ENCODE data around the gene ANTXR1. TPM values are rescaled to one million over a fixed set of nuclear protein-coding genes. Genes with fewer than 3 reads are reported as not detected.
"Not testable (repeated sequence)": the region's sequence is repeated elsewhere in the genome, so short reads cannot be mapped to it uniquely, and the experiment has no call there.

ANTXR1 gene
- total RNA-seq, 2 donors from 2014 or later = 38.4 to 39.9 TPM

- no peak for DNase-seq
- ATAC-seq = no peak
- intact Hi-C loops (cut with DNase I) = no loop called here
Observed at GRCh38 chr2:69168144-69168813, 155.3 kb downstream of the ANTXR1 start.

- intact Hi-C loops (cut with DNase I) = no loop called here
- DNase-seq = no peak
- no peak for ATAC-seq
Observed at GRCh38 chr2:69168950-69169654, 156.1 kb downstream of the ANTXR1 start.

- DNase-seq (no peak), ATAC-seq (no peak)
Observed at GRCh38 chr2:69169655-69170389, 156.8 kb downstream of the ANTXR1 start.

GRCh38 chr2:69170661-69171060 lies 157.7 kb downstream of the ANTXR1 start:
- ATAC-seq (no peak), DNase-seq (no peak)
- intact Hi-C loops (cut with DNase I) = no loop called here

More at GRCh38 chr2:69169655-69170389, 156.8 kb downstream of the ANTXR1 start:
- intact Hi-C loops (cut with DNase I) = no loop called here

GRCh38 chr2:69171116-69171896 lies 158.3 kb downstream of the ANTXR1 start:
- intact Hi-C loops (cut with DNase I) = no loop called here
- no peak for ATAC-seq

GRCh38 chr2:69171897-69172525 lies 159.0 kb downstream of the ANTXR1 start:
- ATAC-seq = no peak
- DNase-seq = no peak
- intact Hi-C loops (cut with DNase I) = no loop called here

More at GRCh38 chr2:69171116-69171896, 158.3 kb downstream of the ANTXR1 start:
- no peak for DNase-seq

- DNase-seq = no peak
- intact Hi-C loops (cut with DNase I) = no loop called here
- no peak for ATAC-seq
Observed at GRCh38 chr2:69173706-69174105, 160.7 kb downstream of the ANTXR1 start.

GRCh38 chr2:69174211-69174610 lies 161.2 kb downstream of the ANTXR1 start:
- intact Hi-C loops (cut with DNase I); ATAC-seq: not testable (repeated sequence)

GRCh38 chr2:69175790-69176715 lies 163.1 kb downstream of the ANTXR1 start:
- no peak for ATAC-seq
- intact Hi-C loops (cut with DNase I) = loop anchor here in 1 of 2 donors (5.0 kb wide), 1 partner anchor 131 kb away; no protein-coding TSS in a partner anchor

More at GRCh38 chr2:69174211-69174610, 161.2 kb downstream of the ANTXR1 start:
- not testable (repeated sequence) for DNase-seq

GRCh38 chr2:69177063-69177771 lies 164.2 kb downstream of the ANTXR1 start:
- ATAC-seq (peak; percentile 61 to 88), DNase-seq (peak; percentile 75)
- intact Hi-C loops (cut with DNase I) = loop anchor here in 1 of 2 donors (5.0 kb wide), 1 partner anchor 130 kb away; no protein-coding TSS in a partner anchor

More at GRCh38 chr2:69175790-69176715, 163.1 kb downstream of the ANTXR1 start:
- no peak for DNase-seq

GRCh38 chr2:69177785-69178636 lies 165.0 kb downstream of the ANTXR1 start:
- intact Hi-C loops (cut with DNase I) = loop anchor here in 1 of 2 donors (5.0 kb wide), 1 partner anchor 129 kb away; no protein-coding TSS in a partner anchor
- DNase-seq (peak; percentile 94), ATAC-seq (peak; percentile 92 to 93)

GRCh38 chr2:69178756-69179155 lies 165.8 kb downstream of the ANTXR1 start:
- ATAC-seq (no peak), DNase-seq (no peak)
- intact Hi-C loops (cut with DNase I) = loop anchor here in 1 of 2 donors (5.0 kb wide), 1 partner anchor 129 kb away; no protein-coding TSS in a partner anchor

- DNase-seq (no peak), ATAC-seq (no peak)
- intact Hi-C loops (cut with DNase I) = no loop called here
Observed at GRCh38 chr2:69180227-69180626, 167.2 kb downstream of the ANTXR1 start.

- ATAC-seq (no peak), DNase-seq (no peak)
- intact Hi-C loops (cut with DNase I) = no loop called here
Observed at GRCh38 chr2:69180974-69181373, 168.0 kb downstream of the ANTXR1 start.

GRCh38 chr2:69181806-69182427 lies 168.9 kb downstream of the ANTXR1 start:
- intact Hi-C loops (cut with DNase I) = no loop called here
- ATAC-seq = no peak

More at GRCh38 chr2:69181806-69182427, 168.9 kb downstream of the ANTXR1 start:
- DNase-seq = no peak

Measured in left cardiac atrium (tissue), 4 donors.